Measurements from ENCODE around the gene LSM4.

- TF ChIP-seq CTCF (IDR thresholded peaks at IDR 0.05) (no peak), POLR2A (IDR thresholded peaks at IDR 0.05) (no peak), EP300 (IDR thresholded peaks at IDR 0.05) (no peak)
Observed at GRCh38 chr19:18286973-18287635, 35.8 kb downstream of the LSM4 start.

All from sigmoid colon (tissue), 4 donors.